H9 (cell line): Measurements from ENCODE around the gene WDR48. TPM values are rescaled to one million over a fixed set of nuclear protein-coding genes. Genes with fewer than 3 reads are reported as not detected.

Experiments used
- DNase-seq: peaks from one replicate; pipeline ENCODE4 v3.0.0-alpha.2; 2017
- H2AFZ ChIP-seq: one replicate; pipeline ENCODE4 v1.6.1; 2013; ENCODE audit warnings: mild to moderate bottlenecking, low read length, control low read depth, moderate library complexity
- H2AK5ac ChIP-seq: 2 replicates; pipeline ENCODE4 v1.6.1; 2013; ENCODE audit warnings: low read length, control low read depth, mixed read lengths; ENCODE audit not compliant: insufficient read length
- H2BK120ac ChIP-seq: one replicate; pipeline ENCODE4 v1.6.1; 2013; ENCODE audit warnings: low read depth, mild to moderate bottlenecking, low read length, control low read depth, inconsistent platforms; ENCODE audit not compliant: poor library complexity, severe bottlenecking
- H2BK12ac ChIP-seq: 2 replicates; pipeline ENCODE4 v1.6.1; 2013; ENCODE audit warnings: low read length, control low read depth, mixed read lengths, low read depth; ENCODE audit not compliant: insufficient read length
- H2BK15ac ChIP-seq: 2 replicates; pipeline ENCODE4 v1.6.1; 2013; ENCODE audit warnings: low read depth, low read length, control low read depth
- H2BK20ac ChIP-seq: one replicate; pipeline ENCODE4 v1.6.1; 2013; ENCODE audit warnings: low read depth, mild to moderate bottlenecking, low read length, control low read depth, inconsistent platforms; ENCODE audit not compliant: poor library complexity, severe bottlenecking
- H2BK5ac ChIP-seq: 2 replicates; pipeline ENCODE4 v1.6.1; 2013; ENCODE audit warnings: low read length, control low read depth, mixed read lengths; ENCODE audit not compliant: insufficient read length
- H3K14ac ChIP-seq: 2 replicates; pipeline ENCODE4 v1.6.1; 2013; ENCODE audit warnings: low read length, control low read depth; ENCODE audit not compliant: insufficient read depth
- H3K18ac ChIP-seq: 2 replicates; pipeline ENCODE4 v1.6.1; 2013; ENCODE audit warnings: low read depth, mild to moderate bottlenecking, mixed read lengths, low read length, control low read depth; ENCODE audit not compliant: insufficient read length
- H3K23ac ChIP-seq: 2 replicates; pipeline ENCODE4 v1.6.1; 2013; ENCODE audit warnings: low read length, control low read depth, mixed read lengths, low read depth; ENCODE audit not compliant: insufficient read length
- H3K23me2 ChIP-seq: 2 replicates; pipeline ENCODE4 v1.6.1; 2013; ENCODE audit warnings: low read depth, mild to moderate bottlenecking, mixed read lengths, low read length, control low read depth; ENCODE audit not compliant: insufficient read length, poor library complexity, severe bottlenecking
- H3K27ac ChIP-seq: 2 replicates; pipeline ENCODE4 v1.5.1; 2013; ENCODE audit warnings: low read length, control low read depth, mixed read lengths, low read depth; ENCODE audit not compliant: insufficient read length
- H3K27me3 ChIP-seq: 2 replicates; pipeline ENCODE4 v1.6.1; 2013; ENCODE audit warnings: low read length, control low read depth, inconsistent platforms; ENCODE audit not compliant: insufficient read depth
- H3K4ac ChIP-seq: 2 replicates; pipeline ENCODE4 v1.6.1; 2013; ENCODE audit warnings: low read depth, mild to moderate bottlenecking, control low read depth, inconsistent platforms, low read length, moderate library complexity
- H3K4me1 ChIP-seq: 2 replicates; pipeline ENCODE4 v1.6.1; 2013; ENCODE audit warnings: low read length, control low read depth, inconsistent platforms; ENCODE audit not compliant: insufficient read depth
- H3K4me2 ChIP-seq: 2 replicates; pipeline ENCODE4 v1.6.1; 2013; ENCODE audit warnings: low read length, control low read depth, mixed read lengths; ENCODE audit not compliant: insufficient read length, insufficient read depth
- H3K56ac ChIP-seq: 2 replicates; pipeline ENCODE4 v1.6.1; 2013; ENCODE audit warnings: low read depth, mild to moderate bottlenecking, mixed read lengths, low read length, control low read depth; ENCODE audit not compliant: insufficient read length
- H3K79me1 ChIP-seq: 2 replicates; pipeline ENCODE4 v1.6.1; 2013; ENCODE audit warnings: low read depth, mild to moderate bottlenecking, moderate library complexity, low read length, control low read depth, inconsistent platforms; ENCODE audit not compliant: insufficient read depth, poor library complexity, severe bottlenecking
- H3K79me2 ChIP-seq: 2 replicates; pipeline ENCODE4 v1.6.1; 2013; ENCODE audit warnings: low read length, control low read depth, inconsistent platforms; ENCODE audit not compliant: insufficient read depth
- H3K9ac ChIP-seq: 2 replicates; pipeline ENCODE4 v1.6.1; 2013; ENCODE audit warnings: low read length, control low read depth, mixed read lengths; ENCODE audit not compliant: insufficient read length; ENCODE audit errors: extremely low read depth
- H3K9me3 ChIP-seq: one replicate; pipeline ENCODE4 v1.6.1; 2013; ENCODE audit warnings: low read depth, low read length, inconsistent platforms; ENCODE audit not compliant: control insufficient read depth
- H3T11ph ChIP-seq: one replicate; pipeline ENCODE4 v1.6.1; 2013; ENCODE audit warnings: mild to moderate bottlenecking, low read length, control low read depth, inconsistent platforms
- H4K20me1 ChIP-seq: one replicate; pipeline ENCODE4 v1.6.1; 2013; ENCODE audit not compliant: control insufficient read depth, insufficient read length, insufficient read depth
- H4K5ac ChIP-seq: 2 replicates; pipeline ENCODE4 v1.6.1; 2013; ENCODE audit warnings: low read depth, mild to moderate bottlenecking, mixed read lengths, low read length, control low read depth; ENCODE audit not compliant: insufficient read length
- H4K8ac ChIP-seq: replicated peaks from 2 replicates; pipeline ENCODE4 v1.6.1; 2013; ENCODE audit warnings: low read length, control low read depth, mixed read lengths, low read depth; ENCODE audit not compliant: insufficient read length
- H4K91ac ChIP-seq: 2 replicates; pipeline ENCODE4 v1.6.1; 2013; ENCODE audit warnings: low read depth, mild to moderate bottlenecking, moderate library complexity, mixed read lengths, low read length, control low read depth; ENCODE audit not compliant: insufficient read length
- H3K27ac Mint-ChIP-seq, 3 experiments: 2 replicates in 2 of 3; 3 replicates in 1 of 3; pipeline ENCODE4 v1.8.0; 2020 to 2021; ENCODE audit warnings: mixed read lengths in 3 of 3, mild to moderate bottlenecking in 1 of 3, moderate library complexity in 1 of 3
- H3K27me3 Mint-ChIP-seq: 2 replicates; pipeline ENCODE4 v1.8.0; 2021; ENCODE audit warnings: low read depth, mild to moderate bottlenecking, moderate library complexity, mixed read lengths
- H3K36me3 Mint-ChIP-seq, 3 experiments: 2 replicates in 2 of 3; 3 replicates in 1 of 3; pipeline ENCODE4 v1.8.0; 2020 to 2021; ENCODE audit warnings: low read depth in 3 of 3, mixed read lengths in 3 of 3; ENCODE audit not compliant: insufficient read depth in 1 of 3
- H3K4me1 Mint-ChIP-seq, 2 experiments: 2 replicates each; pipeline ENCODE4 v1.8.0; 2020; ENCODE audit warnings: mixed read lengths in 2 of 2
- H3K4me3 Mint-ChIP-seq, 2 experiments: 2 replicates in 1 of 2; 3 replicates in 1 of 2; pipeline ENCODE4 v1.8.0; 2020 to 2021; ENCODE audit warnings: mild to moderate bottlenecking in 2 of 2, mixed read lengths in 2 of 2, moderate library complexity in 1 of 2
- H3K9me3 Mint-ChIP-seq, 2 experiments: 2 replicates in 1 of 2; 3 replicates in 1 of 2; pipeline ENCODE4 v1.8.0; 2020; ENCODE audit warnings: mild to moderate bottlenecking in 2 of 2, mixed read lengths in 2 of 2, moderate library complexity in 1 of 2
- CTCF ChIP-seq: fragments of 200-600 bp; sonication (generic); conservative IDR thresholded peaks from 3 replicates; pipeline ENCODE4 v1.8.0; 2021; ENCODE audit warnings: antibody characterized with exemption, mild to moderate bottlenecking
- WGBS: extraction: QIAGEN DNeasy Blood & Tissue Kit; methylation state at CpG from one replicate; pipeline ENCODE4 v1.1.7; 2013; ENCODE audit warnings: missing lambda C conversion rate, low lambda C conversion rate, mixed read lengths; ENCODE audit not compliant: insufficient read length; ENCODE audit errors: extremely low coverage; 5-methylcytosine and 5-hydroxymethylcytosine counted together
- total RNA-seq: library from RNA; stranded (reverse); gene quantifications from 2 replicates; pipeline ENCODE4 v1.2.1, GENCODE V29; 2021

WDR48 gene
- total RNA-seq, 1 experiment from 2014 or later: 52.7 TPM

GRCh38 chr3:39138804-39139415 is 87.1 kb downstream of the WDR48 start:
- Histone ChIP-seq H2BK15ac (no peak overlapping the region), H3K9ac (no peak overlapping the region), H3K18ac (no peak overlapping the region), H3K23me2 (no peaks in the 10 kb centered on the region), H4K91ac (no peak overlapping the region), H3K27me3 (no peaks in the 10 kb centered on the region), H2AK5ac (no peak overlapping the region), H4K5ac (no peak overlapping the region), H3T11ph (no peak overlapping the region), H3K4ac (no peak overlapping the region), H3K79me1 (no peaks in the 10 kb centered on the region), H4K20me1 (no peaks in the 10 kb centered on the region), H3K23ac (no peak overlapping the region), H3K56ac (no peak overlapping the region), H2BK12ac (no peak overlapping the region), H3K79me2 (no peaks in the 10 kb centered on the region), H3K4me1 (no peaks in the 10 kb centered on the region), H3K4me2 (no peak overlapping the region), H3K9me3 (no peaks in the 10 kb centered on the region), H2AFZ (no peak overlapping the region), H2BK120ac (no peak overlapping the region), H2BK5ac (no peak overlapping the region), H3K14ac (no peak overlapping the region), H3K27ac (no peak overlapping the region), H2BK20ac (no peak overlapping the region), H4K8ac (no peak overlapping the region)
- TF ChIP-seq CTCF: no peak
- no peaks in the 10 kb centered on the region for H3K27me3 Mint-ChIP-seq
- DNase-seq: peak; percentile 16
- no peak overlapping the region; a peak in 1 of 7 replicates for H3K27ac Mint-ChIP-seq
- peaks cover 2% of the 10 kb centered on the region in 2 experiments; a peak in 2 of 4 replicates for H3K4me1 Mint-ChIP-seq
- H3K36me3 Mint-ChIP-seq: peaks cover 6 to 22% (median 15%) of the 10 kb centered on the region in 3 experiments; a peak in 5 of 7 replicates
- no CpG with 5 or more reads among the region's 7 CpGs for WGBS
- no peak overlapping the region for H3K4me3 Mint-ChIP-seq
- H3K9me3 Mint-ChIP-seq: no peaks in the 10 kb centered on the region
